Measurements from ENCODE around the gene ZNF143.

DNA sequence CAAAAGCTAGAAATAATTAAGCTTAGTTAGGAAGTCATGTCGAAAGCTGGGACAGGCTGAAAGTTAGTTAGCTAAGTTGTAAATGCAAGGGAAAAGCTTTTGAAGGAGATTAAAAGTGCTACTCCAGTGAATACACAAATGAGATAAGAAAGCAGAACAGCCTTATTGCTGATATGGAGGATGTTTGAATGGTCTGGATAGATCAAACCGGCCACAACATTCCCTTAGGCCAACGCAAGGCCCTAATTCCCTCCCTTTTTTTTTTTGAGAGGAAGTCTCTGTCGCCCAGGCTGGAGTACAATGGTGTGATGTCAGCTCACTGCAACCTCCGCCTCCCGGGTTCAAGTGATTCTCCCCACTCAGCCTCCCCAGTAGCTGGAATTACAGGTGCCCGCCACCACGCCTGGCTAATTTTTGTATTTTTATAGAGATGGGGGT, 89.4 kb downstream of the ZNF143 start:
- TF ChIP-seq, protein P1, sequence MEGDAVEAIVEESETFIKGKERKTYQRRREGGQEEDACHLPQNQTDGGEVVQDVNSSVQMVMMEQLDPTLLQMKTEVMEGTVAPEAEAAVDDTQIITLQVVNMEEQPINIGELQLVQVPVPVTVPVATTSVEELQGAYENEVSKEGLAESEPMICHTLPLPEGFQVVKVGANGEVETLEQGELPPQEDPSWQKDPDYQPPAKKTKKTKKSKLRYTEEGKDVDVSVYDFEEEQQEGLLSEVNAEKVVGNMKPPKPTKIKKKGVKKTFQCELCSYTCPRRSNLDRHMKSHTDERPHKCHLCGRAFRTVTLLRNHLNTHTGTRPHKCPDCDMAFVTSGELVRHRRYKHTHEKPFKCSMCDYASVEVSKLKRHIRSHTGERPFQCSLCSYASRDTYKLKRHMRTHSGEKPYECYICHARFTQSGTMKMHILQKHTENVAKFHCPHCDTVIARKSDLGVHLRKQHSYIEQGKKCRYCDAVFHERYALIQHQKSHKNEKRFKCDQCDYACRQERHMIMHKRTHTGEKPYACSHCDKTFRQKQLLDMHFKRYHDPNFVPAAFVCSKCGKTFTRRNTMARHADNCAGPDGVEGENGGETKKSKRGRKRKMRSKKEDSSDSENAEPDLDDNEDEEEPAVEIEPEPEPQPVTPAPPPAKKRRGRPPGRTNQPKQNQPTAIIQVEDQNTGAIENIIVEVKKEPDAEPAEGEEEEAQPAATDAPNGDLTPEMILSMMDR (IDR thresholded peaks at IDR 0.05): no peak
- TF ChIP-seq POLR2A (IDR thresholded peaks at IDR 0.05): no peak
